ENCODE data around the gene PPDPF. TPM values are rescaled to one million over a fixed set of nuclear protein-coding genes. Genes with fewer than 3 reads are reported as not detected.

Gene PPDPF
- total RNA-seq, 4 donors from 2014 or later, result 151 to 352 (median 299) TPM

GRCh38 chr20:63534831-63535651 is 14.5 kb downstream of the PPDPF start:
- Histone ChIP-seq H3K4me3 (peak overlapping the region; percentile 27), H3K36me3 (no peaks in the 10 kb centered on the region), H3K27me3 (peaks cover 7% of the 10 kb centered on the region), H3K4me1 (peaks cover 65% of the 10 kb centered on the region), H3K27ac (peak overlapping the region; percentile 80), H3K9me3 (no peaks in the 10 kb centered on the region)
- WGBS, result 31% methylated on average over 17 of the region's 49 CpGs
- no peak for TF ChIP-seq POLR2A (IDR thresholded peaks at IDR 0.05)
- TF ChIP-seq, protein P1, sequence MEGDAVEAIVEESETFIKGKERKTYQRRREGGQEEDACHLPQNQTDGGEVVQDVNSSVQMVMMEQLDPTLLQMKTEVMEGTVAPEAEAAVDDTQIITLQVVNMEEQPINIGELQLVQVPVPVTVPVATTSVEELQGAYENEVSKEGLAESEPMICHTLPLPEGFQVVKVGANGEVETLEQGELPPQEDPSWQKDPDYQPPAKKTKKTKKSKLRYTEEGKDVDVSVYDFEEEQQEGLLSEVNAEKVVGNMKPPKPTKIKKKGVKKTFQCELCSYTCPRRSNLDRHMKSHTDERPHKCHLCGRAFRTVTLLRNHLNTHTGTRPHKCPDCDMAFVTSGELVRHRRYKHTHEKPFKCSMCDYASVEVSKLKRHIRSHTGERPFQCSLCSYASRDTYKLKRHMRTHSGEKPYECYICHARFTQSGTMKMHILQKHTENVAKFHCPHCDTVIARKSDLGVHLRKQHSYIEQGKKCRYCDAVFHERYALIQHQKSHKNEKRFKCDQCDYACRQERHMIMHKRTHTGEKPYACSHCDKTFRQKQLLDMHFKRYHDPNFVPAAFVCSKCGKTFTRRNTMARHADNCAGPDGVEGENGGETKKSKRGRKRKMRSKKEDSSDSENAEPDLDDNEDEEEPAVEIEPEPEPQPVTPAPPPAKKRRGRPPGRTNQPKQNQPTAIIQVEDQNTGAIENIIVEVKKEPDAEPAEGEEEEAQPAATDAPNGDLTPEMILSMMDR (IDR thresholded peaks at IDR 0.05), result no peak
- no peak for TF ChIP-seq POLR2AphosphoS5 (IDR thresholded peaks at IDR 0.05)
- TF ChIP-seq EP300 (IDR thresholded peaks at IDR 0.05), result no peak
- no peak for DNase-seq (ENCODE audit: low spot score in 2 of 2)

DNA sequence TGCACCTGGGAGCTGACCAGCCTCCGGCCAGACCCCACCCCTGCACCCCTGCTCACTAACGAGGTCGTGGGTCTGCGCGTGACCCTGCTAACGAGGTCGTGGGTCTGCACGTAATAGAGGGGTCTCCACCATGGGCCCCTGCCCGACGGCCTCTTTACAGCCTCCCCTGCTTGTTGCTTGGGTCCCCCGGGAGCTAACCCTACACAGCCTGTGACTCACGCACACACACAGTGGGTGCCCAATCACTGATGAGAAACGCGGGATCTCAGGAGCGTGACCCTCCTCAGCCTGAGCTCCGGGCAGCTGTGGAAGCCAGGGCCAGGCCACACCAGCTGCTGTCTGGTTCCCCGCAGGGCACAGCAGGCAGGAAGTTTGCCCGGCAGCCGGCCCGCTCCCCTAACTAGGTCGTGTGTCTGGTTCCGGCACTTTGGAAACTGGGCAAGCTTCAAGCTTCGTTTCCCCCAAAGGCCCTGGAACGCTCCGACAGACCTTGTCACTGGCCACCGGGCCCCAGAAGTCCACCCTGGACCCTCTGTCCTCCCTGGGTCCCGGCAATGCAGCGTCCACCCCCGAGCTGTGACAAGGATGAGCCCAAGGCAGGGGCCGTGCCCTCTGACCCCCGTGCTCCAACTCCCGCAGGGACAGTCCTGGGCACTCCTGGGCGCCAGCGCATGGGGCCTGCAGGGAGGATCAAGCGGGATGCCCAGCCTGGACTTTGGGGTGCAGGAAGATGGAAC is 15.8 kb downstream of the PPDPF start:
- Histone ChIP-seq H3K27ac (peak overlapping the region; percentile 87), H3K36me3 (no peaks in the 10 kb centered on the region), H3K4me3 (peak overlapping the region; percentile 49), H3K9me3 (no peaks in the 10 kb centered on the region), H3K4me1 (peaks cover 78% of the 10 kb centered on the region), H3K27me3 (peaks cover 7% of the 10 kb centered on the region)
- WGBS, result 44% methylated on average over 6 of the region's 35 CpGs
- no peak for DNase-seq (ENCODE audit: low spot score in 2 of 2)
- TF ChIP-seq, protein P1 (IDR thresholded peaks at IDR 0.05), result no peak
- TF ChIP-seq POLR2A (IDR thresholded peaks at IDR 0.05) (no peak), POLR2AphosphoS5 (IDR thresholded peaks at IDR 0.05) (peak in 1 of 3 donors; percentile 41)

GRCh38 chr20:63536997-63537524 is 16.5 kb downstream of the PPDPF start, which contains the start of gene PTK6:
TSS of gene PTK6 (minus strand) at chr20:63537376. CDS start at chr20:63537314, 62 bp downstream.
- Histone ChIP-seq H3K9me3 (no peaks in the 10 kb centered on the region), H3K36me3 (no peaks in the 10 kb centered on the region), H3K27me3 (peaks cover 7% of the 10 kb centered on the region), H3K27ac (peak within 1 kb of the TSS; percentile 87), H3K4me3 (peak within 1 kb of the TSS; percentile 49), H3K4me1 (peaks cover 85% of the 10 kb centered on the region)
- WGBS, result 50% methylated on average over 10 of the region's 29 CpGs
- TF ChIP-seq, protein P1 (IDR thresholded peaks at IDR 0.05), result no peak
- no peak for TF ChIP-seq POLR2AphosphoS5 (IDR thresholded peaks at IDR 0.05)
- TF ChIP-seq POLR2A (IDR thresholded peaks at IDR 0.05), result peak in 1 of 2 donors; percentile 7
- no peak for TF ChIP-seq EP300 (IDR thresholded peaks at IDR 0.05)
- DNase-seq (ENCODE audit: low spot score in 2 of 2), result no peak

DNA sequence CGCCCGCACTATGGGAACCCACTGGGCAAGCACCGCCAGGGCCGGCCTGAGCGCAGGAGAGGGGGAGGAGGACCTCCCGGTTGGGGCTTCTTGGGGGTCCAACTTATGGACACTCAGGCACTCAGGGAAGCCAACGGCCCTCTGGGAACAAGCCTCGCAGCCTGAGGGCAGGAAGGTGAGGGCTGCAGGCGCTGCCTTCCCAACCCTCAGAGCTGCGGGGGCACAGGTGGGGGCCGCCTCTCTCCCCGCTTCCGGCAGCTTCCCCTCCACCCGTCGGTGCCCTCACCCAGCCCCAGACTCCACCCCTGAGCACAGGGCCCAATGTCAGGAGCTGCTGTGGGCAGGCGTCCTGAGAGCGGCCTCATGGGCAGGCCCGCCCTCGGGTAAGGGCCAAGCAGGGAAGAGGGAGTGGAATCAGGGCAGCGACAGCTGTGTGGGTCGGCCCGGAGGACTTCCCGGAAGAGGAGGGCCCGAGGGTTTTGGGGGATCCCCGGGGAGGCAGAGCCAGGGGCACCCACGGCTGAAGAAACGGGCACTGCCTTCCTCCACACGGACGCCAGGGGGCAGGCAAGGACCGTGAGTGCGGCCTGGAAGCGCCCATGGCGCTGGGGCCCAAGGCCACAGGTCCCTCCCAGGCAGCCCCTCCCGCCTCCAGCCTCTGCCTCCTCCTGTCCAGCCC is 17.1 kb downstream of the PPDPF start:
- Histone ChIP-seq H3K9me3 (no peaks in the 10 kb centered on the region), H3K27ac (peak overlapping the region; percentile 87), H3K36me3 (no peaks in the 10 kb centered on the region), H3K27me3 (peaks cover 7% of the 10 kb centered on the region), H3K4me1 (peaks cover 91% of the 10 kb centered on the region), H3K4me3 (peak overlapping the region; percentile 49)
- DNase-seq (ENCODE audit: low spot score in 2 of 2), result peak; percentile 92 to 94
- TF ChIP-seq, protein P1 (IDR thresholded peaks at IDR 0.05), result peak; percentile 97
- peak in 1 of 2 donors; percentile 16 for TF ChIP-seq POLR2A (IDR thresholded peaks at IDR 0.05)
- no peak for TF ChIP-seq EP300 (IDR thresholded peaks at IDR 0.05)
- peak in 1 of 3 donors; percentile 88 for TF ChIP-seq POLR2AphosphoS5 (IDR thresholded peaks at IDR 0.05)
- WGBS, result 12% methylated on average over 5 of the region's 34 CpGs

Data from suprapubic skin (tissue), 4 donors.